NCI-H1105 (cell line): ENCODE measurements around the gene CCDC92.

Experiments used
- DNase-seq: peaks from one replicate; lab custom pipeline; 2025; lab: John Stamatoyannopoulos, UW

The CCDC92 gene

GRCh38 chr12:123910057-123910456, 62.6 kb downstream of the CCDC92 start:
- DNase-seq = no peak

GRCh38 chr12:123908884-123909725, 63.5 kb downstream of the CCDC92 start:
- DNase-seq = peak; percentile 85

- no peak for DNase-seq
Measured at GRCh38 chr12:123907726-123908476, 64.7 kb downstream of the CCDC92 start.

DNA sequence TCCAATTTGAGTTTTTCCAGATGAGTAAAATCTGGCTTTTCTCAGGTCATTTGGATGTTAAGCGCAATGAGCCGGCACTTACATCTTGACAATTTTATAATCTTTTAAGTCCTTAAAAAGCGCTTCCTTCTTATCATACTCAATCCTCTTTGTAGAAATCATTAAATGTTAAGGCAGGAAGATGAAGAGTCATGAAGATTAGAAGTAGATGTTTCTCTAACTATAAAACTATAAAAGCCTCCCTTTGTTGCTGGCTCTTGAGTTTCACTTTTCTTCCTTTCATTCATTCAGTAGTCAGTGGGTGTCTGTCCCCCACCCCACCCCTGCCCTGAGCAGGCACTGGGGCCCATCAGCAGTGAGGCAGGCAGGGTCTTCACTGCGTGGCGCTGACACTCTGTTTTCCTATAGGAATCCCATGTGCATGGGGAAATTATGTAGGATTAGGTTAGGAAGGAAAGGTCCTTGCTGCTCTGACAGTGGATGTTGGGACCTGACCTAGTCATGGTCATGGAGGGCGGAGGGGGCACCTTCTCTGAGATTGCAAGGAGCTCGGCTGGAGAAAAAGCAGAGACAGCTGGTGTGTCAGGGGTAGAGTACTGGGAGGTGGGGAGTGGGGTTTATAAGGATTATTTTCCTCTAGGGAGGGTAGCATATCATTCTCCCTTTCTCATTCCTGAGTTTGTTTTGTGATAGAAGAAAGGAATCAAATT, 65.8 kb downstream of the CCDC92 start:
- no peak for DNase-seq

DNA sequence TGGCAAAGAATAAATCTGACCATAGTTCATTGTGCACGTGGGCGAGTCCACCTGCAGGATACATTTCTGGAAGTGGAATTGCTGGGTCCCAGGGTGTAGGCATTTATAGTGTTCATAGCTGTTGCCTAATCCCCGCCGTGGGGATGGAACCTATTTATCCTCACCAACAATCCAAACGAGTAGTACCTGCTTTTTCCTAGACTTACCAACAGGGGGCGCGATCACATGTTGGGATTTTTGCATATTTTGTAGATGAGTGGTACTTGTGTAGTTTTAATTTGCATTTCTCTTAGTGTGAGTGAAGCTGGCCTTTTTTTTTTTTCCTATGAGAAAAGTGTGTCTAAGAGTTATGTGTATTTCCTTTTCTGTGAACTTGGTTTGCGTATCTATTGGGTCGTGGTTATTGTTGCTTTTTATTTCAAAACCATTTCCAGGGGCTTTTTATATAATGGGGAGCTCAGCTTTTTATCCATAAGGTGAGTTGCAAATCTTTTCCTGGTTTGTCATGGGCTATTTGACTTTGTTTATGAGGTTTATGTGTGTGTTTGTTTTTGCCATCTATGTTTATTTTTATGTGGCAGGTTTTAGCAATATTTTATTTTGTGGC, 67.2 kb downstream of the CCDC92 start:
- DNase-seq = peak; percentile 34

- DNase-seq = no peak
Measured at GRCh38 chr12:123903301-123904065, 69.1 kb downstream of the CCDC92 start.

DNA sequence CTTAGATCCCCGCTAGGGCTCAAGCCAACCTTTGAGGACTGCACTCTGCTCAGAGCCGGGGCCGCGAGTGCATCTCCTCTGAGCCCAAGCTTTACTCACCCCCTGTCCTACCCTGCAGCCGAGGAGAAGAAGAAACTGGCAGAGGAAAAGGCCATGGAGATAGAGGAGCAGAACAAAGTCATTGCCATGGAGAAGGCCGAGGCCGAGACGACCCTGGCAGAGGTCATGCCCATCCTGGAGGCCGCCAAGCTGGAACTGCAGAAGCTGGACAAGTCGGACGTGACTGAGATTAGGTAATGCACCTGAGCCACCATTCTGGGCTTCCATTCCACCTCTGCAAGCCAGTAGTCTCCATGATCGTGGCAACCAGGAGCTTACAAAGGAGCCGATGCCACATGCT, 69.8 kb downstream of the CCDC92 start:
- no peak for DNase-seq

DNA sequence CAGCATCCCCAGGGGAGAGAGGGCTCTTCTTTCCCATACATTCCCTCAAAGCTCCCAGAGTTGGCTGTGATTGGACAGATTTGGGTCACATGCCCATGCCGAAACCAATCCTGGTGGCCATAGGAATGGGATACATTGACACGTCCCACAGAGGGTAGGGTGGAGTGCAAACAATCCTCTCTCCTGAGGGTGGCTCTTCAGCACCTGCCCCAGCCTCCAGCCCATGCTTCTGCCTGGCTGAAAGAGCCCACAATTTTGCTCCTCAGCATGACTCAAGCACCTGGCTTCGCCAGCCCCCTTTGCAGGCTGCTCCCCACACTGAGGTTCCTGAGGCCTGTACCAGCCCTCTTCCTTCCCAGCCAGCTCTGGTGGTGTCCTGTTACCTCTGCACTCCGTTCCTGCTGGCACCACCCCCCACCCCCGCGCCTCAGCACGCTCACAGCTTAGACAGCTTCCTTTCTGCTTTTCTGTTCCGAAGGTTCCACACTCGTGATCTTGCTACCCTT, 71.7 kb downstream of the CCDC92 start:
- DNase-seq = no peak

- DNase-seq = no peak
Measured at GRCh38 chr12:123899368-123899767, 73.3 kb downstream of the CCDC92 start.

DNA sequence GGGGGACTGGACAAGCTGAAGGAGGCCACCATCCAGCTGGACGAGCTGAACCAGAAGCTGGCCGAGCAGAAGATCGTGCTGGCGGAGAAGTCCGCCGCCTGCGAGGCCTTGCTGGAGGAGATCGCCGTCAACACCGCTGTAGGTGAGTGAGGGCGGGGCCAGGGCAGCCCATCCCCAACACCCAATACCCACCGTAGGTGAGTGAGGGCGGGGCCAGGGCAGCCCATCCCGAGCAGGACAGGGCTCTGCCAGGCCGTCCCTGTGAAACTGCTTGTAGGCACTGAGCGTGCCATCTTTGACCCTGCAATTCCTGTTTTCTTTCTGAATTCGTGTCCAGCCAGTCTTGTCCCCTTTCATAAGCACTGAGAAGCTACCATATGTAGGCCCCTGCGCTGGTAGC, 74.0 kb downstream of the CCDC92 start:
- DNase-seq = no peak

DNA sequence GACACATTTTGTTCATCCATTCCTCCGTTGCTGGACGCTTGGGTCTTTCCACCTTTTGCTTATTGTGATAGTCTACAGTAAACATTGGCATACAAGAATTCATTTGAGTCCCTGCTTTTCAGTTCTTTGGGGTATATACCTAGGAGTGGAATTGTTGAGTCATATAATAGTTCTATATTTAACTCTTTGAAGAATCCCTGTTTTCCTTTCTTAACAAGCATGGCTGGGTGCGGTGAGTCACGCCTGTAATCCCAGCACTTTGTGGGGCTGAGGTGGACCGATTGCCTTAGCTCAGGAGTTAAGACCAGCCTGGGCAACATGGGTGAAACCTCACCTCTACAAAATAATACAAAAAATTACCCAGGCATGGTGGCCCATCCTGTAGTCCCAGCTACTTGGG, 75.4 kb downstream of the CCDC92 start:
- DNase-seq = no peak

GRCh38 chr12:123896767-123897166, 75.9 kb downstream of the CCDC92 start:
- DNase-seq = no peak

- DNase-seq = no peak
Measured at GRCh38 chr12:123895451-123895850, 77.2 kb downstream of the CCDC92 start.

- no peak for DNase-seq
Measured at GRCh38 chr12:123894823-123895345, 77.7 kb downstream of the CCDC92 start.

GRCh38 chr12:123893276-123893675, 79.4 kb downstream of the CCDC92 start:
- no peak for DNase-seq

- no peak for DNase-seq
Measured at GRCh38 chr12:123892853-123893252, 79.8 kb downstream of the CCDC92 start.

DNA sequence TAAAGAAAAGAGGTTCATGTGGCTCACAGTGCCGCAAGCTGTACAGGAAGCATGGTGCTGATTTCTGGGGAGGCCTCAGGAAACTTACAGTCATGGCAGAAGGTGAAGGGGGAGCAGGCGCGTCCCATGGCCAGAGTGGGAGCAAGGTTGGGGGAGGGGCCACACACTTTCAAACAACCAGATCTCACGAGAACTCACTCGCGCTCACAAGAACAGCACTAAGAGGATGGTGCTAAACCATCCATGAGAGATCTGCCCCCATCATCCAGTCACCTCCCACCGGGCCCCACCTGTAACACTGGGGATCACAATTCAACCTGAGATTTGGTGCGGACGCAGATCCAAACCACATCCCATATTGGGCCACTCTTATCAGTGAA, 80.5 kb downstream of the CCDC92 start:
- DNase-seq = no peak

GRCh38 chr12:123891516-123892179, 81.0 kb downstream of the CCDC92 start:
- no peak for DNase-seq

DNA sequence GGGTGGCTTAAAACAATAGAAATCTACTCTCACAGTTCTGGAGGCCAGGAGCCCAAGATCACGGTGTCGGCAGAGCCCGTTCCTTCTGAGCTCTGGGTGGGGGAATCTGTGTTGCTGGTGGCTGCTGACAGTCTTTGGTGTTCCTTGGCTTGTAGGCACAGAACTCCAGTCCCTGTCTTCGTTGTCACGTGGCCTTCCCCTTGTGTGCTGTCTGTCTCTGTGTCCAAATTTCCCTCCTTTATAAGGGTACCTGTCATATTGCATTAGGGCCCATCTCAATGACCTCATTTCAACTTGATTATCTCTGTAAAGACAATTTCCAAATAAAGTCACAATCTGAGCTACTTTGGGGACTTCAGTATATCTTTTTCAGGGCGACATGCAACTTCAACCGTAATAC, 81.6 kb downstream of the CCDC92 start:
- DNase-seq = no peak

DNA sequence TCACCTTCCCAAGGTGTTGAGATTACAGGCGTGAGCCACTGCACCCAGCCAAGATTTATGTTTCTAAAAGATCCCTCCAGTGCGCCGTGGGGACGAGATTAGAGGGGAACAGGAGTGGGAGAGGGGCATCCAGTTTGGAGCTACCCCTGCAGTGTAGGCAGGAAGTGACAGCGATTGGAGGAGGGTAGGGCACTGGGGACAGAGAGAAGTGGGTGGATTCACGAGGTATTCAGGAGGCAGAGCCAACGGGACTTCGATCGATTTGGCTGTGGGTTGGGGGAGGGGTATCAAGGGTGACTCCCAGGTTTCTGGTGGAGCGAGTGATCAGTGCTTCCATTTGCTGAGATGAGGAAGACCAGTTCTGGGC, 82.1 kb downstream of the CCDC92 start:
- no peak for DNase-seq
